Endothelial cell (in vitro differentiated cells): ENCODE results near the gene GUCA1C. TPM values are rescaled to one million over a fixed set of nuclear protein-coding genes. Genes with fewer than 3 reads are reported as not detected.

ENCODE experiments used
- DNase-seq: peaks from one replicate; pipeline ENCODE4 v3.0.0; 2021; ENCODE audit warnings: low spot score
- H3K27ac Mint-ChIP-seq: one replicate; pipeline ENCODE4 v1.8.0; 2021; ENCODE audit warnings: mixed read lengths, inconsistent platforms; ENCODE audit not compliant: unreplicated experiment
- H3K27me3 Mint-ChIP-seq: one replicate; pipeline ENCODE4 v1.8.0; 2021; ENCODE audit warnings: mild to moderate bottlenecking, moderate library complexity, mixed read lengths, inconsistent platforms; ENCODE audit not compliant: unreplicated experiment
- H3K36me3 Mint-ChIP-seq: one replicate; pipeline ENCODE4 v1.8.0; 2021; ENCODE audit warnings: mild to moderate bottlenecking, low read depth, mixed read lengths, inconsistent platforms; ENCODE audit not compliant: unreplicated experiment
- H3K4me1 Mint-ChIP-seq: one replicate; pipeline ENCODE4 v1.8.0; 2021; ENCODE audit warnings: mild to moderate bottlenecking, mixed read lengths, inconsistent platforms; ENCODE audit not compliant: unreplicated experiment
- H3K4me3 Mint-ChIP-seq: one replicate; pipeline ENCODE4 v1.8.0; 2021; ENCODE audit warnings: mild to moderate bottlenecking, mixed read lengths, inconsistent platforms; ENCODE audit not compliant: unreplicated experiment
- H3K9me3 Mint-ChIP-seq: one replicate; pipeline ENCODE4 v1.8.0; 2021; ENCODE audit warnings: mixed read lengths, inconsistent platforms; ENCODE audit not compliant: unreplicated experiment
- total RNA-seq: library from RNA; stranded (reverse); fragmentation: NEBNext Ultra II Directional; extraction: Animal tissue kit (Norgen Biotek cat#: 25700); gene quantifications from one replicate; pipeline ENCODE4 v1.2.1, GENCODE V29; 2021; ENCODE audit not compliant: unreplicated experiment
- TF ChIP-seq, protein P1 (sequence below): fragments of 200-600 bp; sonication (generic); IDR thresholded peaks from one replicate; pipeline ENCODE4 v1.5.0; 2021; ENCODE audit warnings: antibody characterized with exemption; ENCODE audit not compliant: unreplicated experiment

The GUCA1C gene
- total RNA-seq, 1 donor from 2014 or later = not detected

DNA sequence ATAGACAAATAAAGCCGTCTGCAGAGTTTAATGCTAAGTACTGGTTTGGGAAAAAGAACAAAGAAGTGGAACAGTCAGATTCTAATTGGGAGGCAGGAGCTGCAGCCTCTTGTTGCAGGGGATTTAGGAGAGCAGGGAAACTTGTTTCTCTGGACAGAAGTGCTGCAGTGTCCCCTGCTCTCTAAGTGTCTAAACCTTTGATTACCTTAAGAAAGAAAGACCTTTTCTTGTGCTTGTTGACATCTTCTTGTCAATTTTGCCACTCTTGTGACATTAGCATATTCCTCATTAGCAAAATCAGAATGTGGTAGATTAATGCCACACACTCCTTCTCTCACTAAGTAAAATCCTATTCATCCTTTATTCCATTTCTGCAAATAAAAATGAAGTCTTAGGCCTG is 92.3 kb downstream of the GUCA1C start:
- no peaks in the 10 kb centered on the region for H3K9me3 Mint-ChIP-seq
- no peak for DNase-seq
- no peaks in the 10 kb centered on the region for H3K4me1 Mint-ChIP-seq
- H3K27me3 Mint-ChIP-seq = no peaks in the 10 kb centered on the region
- no peak overlapping the region for H3K27ac Mint-ChIP-seq
- no peaks in the 10 kb centered on the region for H3K36me3 Mint-ChIP-seq
- no peak overlapping the region for H3K4me3 Mint-ChIP-seq
- TF ChIP-seq, protein P1, sequence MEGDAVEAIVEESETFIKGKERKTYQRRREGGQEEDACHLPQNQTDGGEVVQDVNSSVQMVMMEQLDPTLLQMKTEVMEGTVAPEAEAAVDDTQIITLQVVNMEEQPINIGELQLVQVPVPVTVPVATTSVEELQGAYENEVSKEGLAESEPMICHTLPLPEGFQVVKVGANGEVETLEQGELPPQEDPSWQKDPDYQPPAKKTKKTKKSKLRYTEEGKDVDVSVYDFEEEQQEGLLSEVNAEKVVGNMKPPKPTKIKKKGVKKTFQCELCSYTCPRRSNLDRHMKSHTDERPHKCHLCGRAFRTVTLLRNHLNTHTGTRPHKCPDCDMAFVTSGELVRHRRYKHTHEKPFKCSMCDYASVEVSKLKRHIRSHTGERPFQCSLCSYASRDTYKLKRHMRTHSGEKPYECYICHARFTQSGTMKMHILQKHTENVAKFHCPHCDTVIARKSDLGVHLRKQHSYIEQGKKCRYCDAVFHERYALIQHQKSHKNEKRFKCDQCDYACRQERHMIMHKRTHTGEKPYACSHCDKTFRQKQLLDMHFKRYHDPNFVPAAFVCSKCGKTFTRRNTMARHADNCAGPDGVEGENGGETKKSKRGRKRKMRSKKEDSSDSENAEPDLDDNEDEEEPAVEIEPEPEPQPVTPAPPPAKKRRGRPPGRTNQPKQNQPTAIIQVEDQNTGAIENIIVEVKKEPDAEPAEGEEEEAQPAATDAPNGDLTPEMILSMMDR = no peak

Other genes starting within 250 kb of the GUCA1C start
- not detected for gene RETNLB, start 196.5 kb downstream of the GUCA1C start, total RNA-seq
- gene TRAT1, start 131.1 kb downstream of the GUCA1C start, total RNA-seq = 0.51 TPM
- 0.10 TPM for gene MORC1, start 164.3 kb upstream of the GUCA1C start, total RNA-seq
- gene C3orf85, start 182.8 kb upstream of the GUCA1C start, total RNA-seq = not detected